HepG2 (cell line): ENCODE results near the gene TULP3. TPM values are rescaled to one million over a fixed set of nuclear protein-coding genes. Genes with fewer than 3 reads are reported as not detected.

Source experiments
- ATAC-seq: fragments of 200-7000 bp; cut with Tn5 transposase; 3 replicates; pipeline ENCODE4 v1.9.1; 2020; ENCODE audit warnings: mild to moderate bottlenecking, moderate library complexity
- BruUV-seq: library from RNA; stranded (reverse); fragments of 400-500 nt; replicated peaks from 2 replicates; lab custom pipeline; 2021; lab: Mats Ljungman, UMichigan
- CTCF ChIA-PET: fragments of 300-600 bp; formaldehyde crosslinking; extraction: SDS; loops from one replicate; lab custom pipeline; 2021; ENCODE audit warnings: low total read pairs, inconsistent platforms, low intra/inter-chr PET ratio; lab: Yijun Ruan, JAX
- POLR2A ChIA-PET: fragments of 350-600 bp; sonication (Branson Sonifier 250); formaldehyde crosslinking; loops from one replicate; lab custom pipeline; 2020; ENCODE audit warnings: antibody characterized with exemption, inconsistent platforms; lab: Yijun Ruan, JAX
- DNase-seq: peaks from one replicate; pipeline ENCODE4 v3.0.0-alpha.2; 2015; ENCODE audit warnings: low spot score
- FAIRE-seq: peaks from 3 replicates; lab custom pipeline; 2011; peaks lifted over from hg19 to GRCh38; lab: Jason Lieb, UNC
- H2AFZ ChIP-seq: one replicate; pipeline ENCODE4 v1.6.1; 2011; ENCODE audit warnings: low read length, inconsistent platforms
- H3K27ac ChIP-seq: fragments of 300-600 bp; 3 replicates; pipeline ENCODE4 v1.8.0; 2011; ENCODE audit warnings: mixed run types, mild to moderate bottlenecking, mixed read lengths, low read length, inconsistent platforms; ENCODE audit not compliant: insufficient read depth; ENCODE audit errors: extremely low read length
- H3K27me3 ChIP-seq, 2 experiments: fragments of 200-600 bp in 1 of 2; 2 replicates in 1 of 2; 3 replicates in 1 of 2; pipeline versions ENCODE4 v1.6.0 to v1.8.0; 2011; ENCODE audit warnings: low read length in 2 of 2, mild to moderate bottlenecking in 2 of 2, moderate library complexity in 2 of 2, inconsistent platforms in 1 of 2; ENCODE audit not compliant: insufficient read depth in 2 of 2, control insufficient read depth in 1 of 2
- H3K36me3 ChIP-seq, 2 experiments: fragments of 200-600 bp in 1 of 2; replicated peaks in 1 of 2; 2 replicates in 1 of 2; 3 replicates in 1 of 2; pipeline versions ENCODE4 v1.5.1 to v1.8.0; 2011; ENCODE audit warnings: low read length in 2 of 2, inconsistent platforms in 1 of 2; ENCODE audit not compliant: insufficient read depth in 2 of 2, control insufficient read depth in 1 of 2
- H3K4me1 ChIP-seq: 2 replicates; pipeline ENCODE4 v1.5.1; 2012; ENCODE audit warnings: low read length, inconsistent platforms; ENCODE audit not compliant: insufficient read depth
- H3K4me2 ChIP-seq: 2 replicates; pipeline ENCODE4 v1.6.0; 2011; ENCODE audit warnings: low read depth, low read length, inconsistent platforms
- H3K4me3 ChIP-seq, 3 experiments: fragments of 200-600 bp in 1 of 3; sonication (generic), shearing (Covaris generic) in 1 of 3; replicated peaks in 1 of 3; 2 replicates each; pipeline ENCODE4 v1.5.1; 2011 to 2016; ENCODE audit warnings: low read length in 3 of 3, inconsistent platforms in 2 of 3, low read depth in 2 of 3, mild to moderate bottlenecking in 2 of 3, control low read depth in 1 of 3, mixed read lengths in 1 of 3; ENCODE audit not compliant: insufficient read depth in 1 of 3
- H3K79me2 ChIP-seq: one replicate; pipeline ENCODE4 v1.6.1; 2011; ENCODE audit warnings: low read length, inconsistent platforms; ENCODE audit not compliant: insufficient read depth
- H3K9ac ChIP-seq: 2 replicates; pipeline ENCODE4 v1.6.0; 2011; ENCODE audit warnings: mild to moderate bottlenecking, low read depth, low read length, inconsistent platforms; ENCODE audit not compliant: insufficient read depth
- H3K9me3 ChIP-seq: 2 replicates; pipeline ENCODE4 v1.5.1; 2012; ENCODE audit warnings: mild to moderate bottlenecking, low read length
- H4K20me1 ChIP-seq: 2 replicates; pipeline ENCODE4 v1.6.0; 2011; ENCODE audit warnings: inconsistent platforms, mild to moderate bottlenecking, low read length, moderate library complexity; ENCODE audit not compliant: insufficient read depth
- FOSL1 ChIP-seq: sonication (generic); formaldehyde crosslinking; IDR thresholded peaks from 2 replicates; pipeline ENCODE4 v1.9.0; 2021; ENCODE audit warnings: missing genetic modification reagents, borderline replicate concordance
- HNRNPK ChIP-seq: fragments of 200-400 bp; formaldehyde crosslinking; IDR thresholded peaks from 2 replicates; pipeline ENCODE4 v1.6.1; 2018; ENCODE audit warnings: low read length, low read depth, moderate library complexity, mild to moderate bottlenecking; ENCODE audit not compliant: poor library complexity, severe bottlenecking
- HNRNPUL1 ChIP-seq: fragments of 200-400 bp; formaldehyde crosslinking; IDR thresholded peaks from 2 replicates; pipeline ENCODE4 v1.6.1; 2017; ENCODE audit warnings: low read depth, mild to moderate bottlenecking, low read length, moderate library complexity
- RFX5 ChIP-seq: IDR thresholded peaks from 2 replicates; pipeline ENCODE4 v1.6.1; 2011; ENCODE audit warnings: low read depth, low read length, improper control_type of control experiment
- SIN3A ChIP-seq: IDR thresholded peaks from 2 replicates; pipeline ENCODE4 v1.6.1; 2011; ENCODE audit warnings: low read depth, mild to moderate bottlenecking, control low read depth, low read length, borderline replicate concordance
- SRSF4 ChIP-seq: fragments of 200-400 bp; formaldehyde crosslinking; IDR thresholded peaks from one replicate; pipeline ENCODE4 v1.6.1; 2018; ENCODE audit warnings: mild to moderate bottlenecking, low read depth, low read length, moderate library complexity; ENCODE audit not compliant: poor library complexity, severe bottlenecking
- SRY ChIP-seq: sonication (generic); formaldehyde crosslinking; IDR thresholded peaks from 2 replicates; pipeline ENCODE4 v1.8.0; 2022; ENCODE audit warnings: mild to moderate bottlenecking, missing genetic modification reagents
- TCF7 ChIP-seq: sonication (generic); IDR thresholded peaks from 2 replicates; pipeline ENCODE4 v1.6.1; 2016; ENCODE audit warnings: antibody characterized with exemption, low read depth
- YEATS4 ChIP-seq: sonication (generic); formaldehyde crosslinking; IDR thresholded peaks from 2 replicates; pipeline ENCODE4 v1.4.0; 2020; ENCODE audit warnings: missing genetic modification reagents, borderline replicate concordance
- ZEB1 ChIP-seq: IDR thresholded peaks from 2 replicates; pipeline ENCODE4 v1.6.1; 2012; ENCODE audit warnings: mild to moderate bottlenecking, low read depth, inconsistent platforms; ENCODE audit not compliant: insufficient replicate concordance
- ZFAT ChIP-seq: sonication (generic); formaldehyde crosslinking; conservative IDR thresholded peaks from 2 replicates; pipeline ENCODE4 v1.8.1; 2023; ENCODE audit warnings: missing genetic modification reagents, inconsistent platforms
- ZNF558 ChIP-seq: sonication (generic); formaldehyde crosslinking; IDR thresholded peaks from 2 replicates; pipeline ENCODE4 v1.9.0; 2022; ENCODE audit warnings: mild to moderate bottlenecking, missing genetic modification reagents, borderline replicate concordance
- ZNF652 ChIP-seq: IDR thresholded peaks from 2 replicates; pipeline ENCODE4 v1.6.1; 2016; ENCODE audit warnings: low read depth, borderline replicate concordance
- WGBS: methylation state at CpG from one replicate; pipeline ENCODE4 v1.1.6; 2017; ENCODE audit warnings: low lambda C conversion rate; 5-methylcytosine and 5-hydroxymethylcytosine counted together
- in situ Hi-C: cut with HindIII; loops from 2 replicates; pipeline ENCODE4 v1.10.0; 2017; ENCODE audit warnings: low pct_unique_long_range_greater_than_20kb; ENCODE audit not compliant: extremely low pct_ligation_motif_present
- intact Hi-C: fragments of 100-400 bp; cut with micrococcal nuclease; formaldehyde crosslinking; loops from one replicate; pipeline ENCODE4 v1.10.0; 2022; ENCODE audit not compliant: unreplicated experiment
- polyA plus RNA-seq, 8 experiments: library from polyadenylated mRNA; depleted of rRNA in 3 of 8; stranded (reverse) in 7 of 8; unstranded in 1 of 8; fragments of >200 nt; fragmentation: Illumina TruSeq in 4 of 8; extraction: Trizol in 4 of 8; gene quantifications; 2 replicates each; pipeline versions ENCODE4 v1.2.1 to v1.2.3, GENCODE V29; 2011 to 2016; ENCODE audit warnings: low read depth in 4 of 8, missing spikeins in 1 of 8, mixed read lengths in 1 of 8; ENCODE audit not compliant: insufficient read depth in 1 of 8
- total RNA-seq, 5 experiments: library from RNA; depleted of rRNA; stranded (reverse); fragments of >200 nt; fragmentation: Illumina TruSeq; extraction: Trizol; gene quantifications; 2 replicates each; pipeline ENCODE4 v1.2.3, GENCODE V29; 2016; ENCODE audit warnings: low read depth in 1 of 5
- TF ChIP-seq, protein P1 (sequence below): sonication (generic); formaldehyde crosslinking; IDR thresholded peaks from 2 replicates; pipeline ENCODE4 v1.5.1; 2020; ENCODE audit warnings: mild to moderate bottlenecking, missing genetic modification reagents, borderline replicate concordance
- TF ChIP-seq, protein P2 (sequence below): sonication (generic); formaldehyde crosslinking; IDR thresholded peaks from 2 replicates; pipeline ENCODE4 v1.8.0; 2022; ENCODE audit warnings: missing genetic modification reagents, mild to moderate bottlenecking, moderate library complexity, borderline replicate concordance

TULP3 gene
- total and polyA plus RNA-seq, 2 of the 13 experiments (the other 11 are each of a cell fraction or from before 2014, with no cell fraction given), result 11.2 to 13.2 TPM

DNA sequence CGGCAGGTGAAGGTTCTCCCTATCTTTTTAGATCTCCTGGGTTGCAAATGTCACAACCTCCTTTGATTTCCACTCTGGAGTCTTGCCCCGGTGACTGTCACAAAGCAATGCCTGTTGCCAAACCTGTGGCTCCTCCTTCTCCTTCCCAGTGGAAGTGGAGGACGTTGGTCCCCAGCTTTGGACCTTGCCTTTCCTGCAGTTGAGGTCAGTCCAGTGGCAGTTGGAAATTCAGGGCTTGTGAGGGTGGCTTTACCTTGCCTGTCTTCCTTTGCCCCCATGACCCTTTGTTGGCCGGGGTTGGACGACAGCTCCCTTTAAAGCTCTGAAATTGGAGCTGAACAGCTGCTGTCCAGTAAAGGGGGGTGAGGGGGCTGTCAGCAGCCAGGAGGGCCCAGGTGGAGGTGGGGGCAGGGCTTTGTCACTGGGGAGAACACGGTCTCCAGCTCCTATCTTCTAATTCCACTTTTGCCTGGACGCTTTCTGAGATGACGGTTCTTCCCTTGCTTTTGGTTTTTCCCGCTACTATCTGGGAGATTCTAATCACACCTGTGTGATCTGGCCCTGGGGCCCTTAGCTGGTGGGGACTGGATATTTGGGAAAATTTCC lies 72.6 kb downstream of the TULP3 start (continued):
- peak; percentile 80; the same call in 1 of the 2 replicates for TF ChIP-seq SRY
- peak; percentile 20; the same call in 1 of the 2 replicates for TF ChIP-seq YEATS4 (CRISPR knock-in tag)
- TF ChIP-seq, protein P1, sequence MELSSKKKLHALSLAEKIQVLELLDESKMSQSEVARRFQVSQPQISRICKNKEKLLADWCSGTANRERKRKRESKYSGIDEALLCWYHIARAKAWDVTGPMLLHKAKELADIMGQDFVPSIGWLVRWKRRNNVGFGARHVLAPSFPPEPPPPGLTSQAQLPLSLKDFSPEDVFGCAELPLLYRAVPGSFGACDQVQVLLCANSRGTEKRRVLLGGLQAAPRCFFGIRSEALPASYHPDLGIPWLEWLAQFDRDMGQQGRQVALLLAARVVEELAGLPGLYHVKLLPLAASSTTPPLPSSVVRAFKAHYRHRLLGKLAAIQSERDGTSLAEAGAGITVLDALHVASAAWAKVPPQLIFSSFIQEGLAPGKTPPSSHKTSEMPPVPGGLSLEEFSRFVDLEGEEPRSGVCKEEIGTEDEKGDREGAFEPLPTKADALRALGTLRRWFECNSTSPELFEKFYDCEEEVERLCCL (CRISPR knock-in tag), result no peak
- no peak for TF ChIP-seq HNRNPK
- no peak for TF ChIP-seq ZFAT
- TF ChIP-seq ZEB1, result peak; percentile 85

DNA sequence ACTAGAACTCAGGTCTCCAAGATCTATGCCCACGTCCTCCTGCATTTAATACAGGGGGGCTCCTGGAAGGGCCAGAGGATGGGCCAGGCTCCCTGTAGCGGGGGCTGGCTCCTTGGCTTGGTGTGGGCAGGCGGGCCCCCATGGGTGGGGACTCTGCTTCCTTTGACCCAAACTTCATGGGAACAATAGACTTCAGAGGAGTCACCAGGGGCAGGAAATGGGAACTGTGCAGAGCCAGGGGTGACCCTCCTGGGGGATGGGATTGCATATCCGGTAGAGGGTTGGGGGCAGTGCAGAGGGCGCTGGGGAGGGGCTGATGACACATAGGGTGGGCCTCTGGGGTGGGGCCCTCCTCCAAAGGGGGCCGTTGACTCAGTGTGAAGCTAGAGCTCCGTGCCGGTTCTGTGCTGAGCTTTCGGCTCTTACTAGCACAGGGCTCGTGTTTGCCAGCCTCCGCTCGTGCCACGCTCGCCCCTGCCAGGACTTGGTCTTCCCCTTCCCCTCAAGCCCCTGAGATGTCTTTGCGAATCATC lies 73.1 kb downstream of the TULP3 start:
- peak; percentile 46 for FAIRE-seq
- H3K4me3 ChIP-seq, result peak overlapping the region; percentile 63 to 85 (median 63)
- TF ChIP-seq HNRNPUL1 (no peak), RFX5 (no peak), FOSL1 (CRISPR knock-in tag) (peak; percentile 52; the same call in 1 of the 2 replicates), ZNF652 (CRISPR knock-in tag) (no peak), SRSF4 (no peak), TCF7 (peak; percentile 40; the same call in 1 of the 2 replicates), ZNF558 (no peak), SIN3A (0 out of 2 replicates have a peak, but pooled peaks have one; percentile 15)
- TF ChIP-seq, protein P2, sequence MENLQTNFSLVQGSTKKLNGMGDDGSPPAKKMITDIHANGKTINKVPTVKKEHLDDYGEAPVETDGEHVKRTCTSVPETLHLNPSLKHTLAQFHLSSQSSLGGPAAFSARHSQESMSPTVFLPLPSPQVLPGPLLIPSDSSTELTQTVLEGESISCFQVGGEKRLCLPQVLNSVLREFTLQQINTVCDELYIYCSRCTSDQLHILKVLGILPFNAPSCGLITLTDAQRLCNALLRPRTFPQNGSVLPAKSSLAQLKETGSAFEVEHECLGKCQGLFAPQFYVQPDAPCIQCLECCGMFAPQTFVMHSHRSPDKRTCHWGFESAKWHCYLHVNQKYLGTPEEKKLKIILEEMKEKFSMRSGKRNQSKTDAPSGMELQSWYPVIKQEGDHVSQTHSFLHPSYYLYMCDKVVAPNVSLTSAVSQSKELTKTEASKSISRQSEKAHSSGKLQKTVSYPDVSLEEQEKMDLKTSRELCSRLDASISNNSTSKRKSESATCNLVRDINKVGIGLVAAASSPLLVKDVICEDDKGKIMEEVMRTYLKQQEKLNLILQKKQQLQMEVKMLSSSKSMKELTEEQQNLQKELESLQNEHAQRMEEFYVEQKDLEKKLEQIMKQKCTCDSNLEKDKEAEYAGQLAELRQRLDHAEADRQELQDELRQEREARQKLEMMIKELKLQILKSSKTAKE (CRISPR knock-in tag), result 0 out of 2 replicates have a peak, but pooled peaks have one; percentile 37

More for the DNA sequence above, 73.1 kb downstream of the TULP3 start:
- no peaks in the 10 kb centered on the region for H3K27me3 ChIP-seq
- peaks cover 3 to 8% of the 10 kb centered on the region in 2 experiments; a peak in 3 of 5 replicates for H3K36me3 ChIP-seq
- peak overlapping the region; percentile 98 for H3K4me2 ChIP-seq
- in situ Hi-C loops (no loop called here), intact Hi-C loops (loop anchor here (5.0 kb wide), 3 partner anchors 68 to 117 kb away; partner anchors contain the start of gene TULP3)
- H4K20me1 ChIP-seq, result peaks cover 10% of the 10 kb centered on the region; the same call in 1 of the 2 replicates
- H3K9ac ChIP-seq, result peak overlapping the region; percentile 85
- peaks cover 60% of the 10 kb centered on the region for H3K4me1 ChIP-seq
- ATAC-seq (peak; percentile 33), DNase-seq (peak; percentile 78)
- WGBS, result 2% methylated on average over 11 of the region's 15 CpGs
- no peak overlapping the region for H2AFZ ChIP-seq
- peaks cover 67% of the 10 kb centered on the region for H3K79me2 ChIP-seq
- ChIA-PET CTCF (no interaction called here), POLR2A (interaction anchor here (1.0 to 1.6 kb wide), 3 partner anchors 13 to 151 kb away, joined by 4 to 6 read pairs (median 6); partner anchors contain the start of genes ITFG2 and TULP3)
- BruUV-seq, result no TSS peak
- H3K27ac ChIP-seq, result peak overlapping the region; percentile 96
- H3K9me3 ChIP-seq, result no peaks in the 10 kb centered on the region
